ENCODE measurements around the gene MC3R. TPM values are rescaled to one million over a fixed set of nuclear protein-coding genes. Genes with fewer than 3 reads are reported as not detected.

MC3R gene
- total and polyA plus RNA-seq, 9 donors: not detected

DNA sequence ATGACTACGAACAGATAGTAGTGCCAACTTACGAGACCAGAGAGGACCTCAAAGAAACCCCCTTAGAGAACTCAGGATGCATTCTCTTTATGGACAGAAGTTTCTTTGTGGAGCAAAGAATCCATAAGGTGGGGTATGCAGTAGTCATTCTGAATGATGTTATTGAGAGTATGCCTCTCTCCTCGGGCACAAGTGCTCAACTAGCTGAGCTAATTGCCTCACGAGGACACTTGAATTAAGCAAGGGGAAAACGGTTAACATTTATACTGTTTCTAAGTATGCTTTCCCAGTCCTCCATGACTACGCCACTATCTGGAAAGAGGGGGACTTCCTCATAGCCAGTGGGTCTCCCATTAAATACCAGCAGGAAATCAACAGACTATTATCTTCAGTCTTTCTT is 25.6 kb downstream of the MC3R start:
- H3K9me3 ChIP-seq: no peaks in the 10 kb centered on the region
- TF ChIP-seq, protein P1, sequence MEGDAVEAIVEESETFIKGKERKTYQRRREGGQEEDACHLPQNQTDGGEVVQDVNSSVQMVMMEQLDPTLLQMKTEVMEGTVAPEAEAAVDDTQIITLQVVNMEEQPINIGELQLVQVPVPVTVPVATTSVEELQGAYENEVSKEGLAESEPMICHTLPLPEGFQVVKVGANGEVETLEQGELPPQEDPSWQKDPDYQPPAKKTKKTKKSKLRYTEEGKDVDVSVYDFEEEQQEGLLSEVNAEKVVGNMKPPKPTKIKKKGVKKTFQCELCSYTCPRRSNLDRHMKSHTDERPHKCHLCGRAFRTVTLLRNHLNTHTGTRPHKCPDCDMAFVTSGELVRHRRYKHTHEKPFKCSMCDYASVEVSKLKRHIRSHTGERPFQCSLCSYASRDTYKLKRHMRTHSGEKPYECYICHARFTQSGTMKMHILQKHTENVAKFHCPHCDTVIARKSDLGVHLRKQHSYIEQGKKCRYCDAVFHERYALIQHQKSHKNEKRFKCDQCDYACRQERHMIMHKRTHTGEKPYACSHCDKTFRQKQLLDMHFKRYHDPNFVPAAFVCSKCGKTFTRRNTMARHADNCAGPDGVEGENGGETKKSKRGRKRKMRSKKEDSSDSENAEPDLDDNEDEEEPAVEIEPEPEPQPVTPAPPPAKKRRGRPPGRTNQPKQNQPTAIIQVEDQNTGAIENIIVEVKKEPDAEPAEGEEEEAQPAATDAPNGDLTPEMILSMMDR (IDR thresholded peaks at IDR 0.05): no peak
- no peak for TF ChIP-seq EP300 (IDR thresholded peaks at IDR 0.05)
- TF ChIP-seq POLR2A (IDR thresholded peaks at IDR 0.05): no peak
- H3K4me3 ChIP-seq: no peak overlapping the region
- intact Hi-C loops (cut with DNase I): no loop called here
- H3K27ac ChIP-seq: no peak overlapping the region
- H3K4me1 ChIP-seq (ENCODE audit: insufficient read depth): no peaks in the 10 kb centered on the region
- H3K36me3 ChIP-seq: no peaks in the 10 kb centered on the region
- DNase-seq: no peak
- 76 to 85% (median 81%) methylated on average over 6 of the region's 6 CpGs for WGBS, 3 donors
- no peaks in the 10 kb centered on the region for H3K27me3 ChIP-seq

DNA sequence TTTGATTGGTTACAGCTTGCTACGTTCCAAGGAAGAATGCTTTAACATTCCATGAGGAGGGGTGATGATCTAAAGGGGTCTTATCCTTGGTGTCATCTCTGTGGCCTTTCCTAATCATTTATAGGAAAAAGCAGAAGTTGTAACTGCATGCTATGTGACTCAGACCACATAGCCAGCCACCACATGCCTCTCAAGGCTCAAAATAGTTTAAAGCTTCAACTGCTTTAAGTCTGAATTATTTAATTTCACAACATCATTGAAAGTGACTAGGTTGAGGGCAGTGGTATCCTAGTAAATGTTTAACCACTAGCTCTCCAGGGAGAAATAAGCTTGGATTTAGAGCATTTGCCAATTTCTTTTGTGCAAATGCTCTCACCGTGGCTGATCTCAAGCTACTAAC is 29.7 kb downstream of the MC3R start:
- Histone ChIP-seq H3K4me3 (no peak overlapping the region), H3K36me3 (no peaks in the 10 kb centered on the region), H3K27me3 (no peaks in the 10 kb centered on the region), H3K27ac (no peak overlapping the region), H3K4me1 (ENCODE audit: insufficient read depth) (no peaks in the 10 kb centered on the region), H3K9me3 (no peaks in the 10 kb centered on the region)
- WGBS, 3 donors: 70 to 78% (median 77%) methylated on average over 2 of the region's 2 CpGs
- intact Hi-C loops (cut with DNase I): no loop called here
- DNase-seq: no peak
- no peak for TF ChIP-seq EP300 (IDR thresholded peaks at IDR 0.05)
- TF ChIP-seq, protein P1 (IDR thresholded peaks at IDR 0.05): no peak

DNA sequence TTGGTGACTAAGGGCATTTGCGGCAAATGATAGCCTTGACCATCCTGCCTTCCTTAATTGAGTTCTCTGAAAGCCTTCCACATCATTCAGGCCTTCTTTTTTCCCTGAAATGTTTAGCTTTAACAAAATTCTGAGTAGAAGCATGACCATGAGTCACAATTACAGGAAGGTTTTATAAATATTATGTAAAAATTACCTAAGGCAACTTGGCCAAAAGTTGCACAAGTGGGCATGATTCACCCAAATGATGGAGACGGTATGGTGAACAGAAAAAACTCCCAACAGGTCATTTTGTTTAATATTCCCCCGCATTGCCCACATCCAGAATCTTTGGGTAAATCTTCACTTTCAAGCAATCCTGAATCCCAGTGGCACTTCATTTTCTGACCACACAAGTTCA is 37.0 kb downstream of the MC3R start:
- TF ChIP-seq, protein P1 (IDR thresholded peaks at IDR 0.05): no peak
- no peak for TF ChIP-seq POLR2A (IDR thresholded peaks at IDR 0.05)
- TF ChIP-seq EP300 (IDR thresholded peaks at IDR 0.05): no peak
- H3K27me3 ChIP-seq: no peaks in the 10 kb centered on the region
- H3K4me1 ChIP-seq (ENCODE audit: insufficient read depth): no peaks in the 10 kb centered on the region
- 73 to 76% (median 76%) methylated on average over 3 of the region's 3 CpGs for WGBS, 3 donors
- intact Hi-C loops (cut with DNase I): no loop called here
- no peaks in the 10 kb centered on the region for H3K36me3 ChIP-seq
- no peak overlapping the region for H3K4me3 ChIP-seq
- H3K27ac ChIP-seq: no peak overlapping the region
- H3K9me3 ChIP-seq: no peaks in the 10 kb centered on the region
- no peak for DNase-seq

DNA sequence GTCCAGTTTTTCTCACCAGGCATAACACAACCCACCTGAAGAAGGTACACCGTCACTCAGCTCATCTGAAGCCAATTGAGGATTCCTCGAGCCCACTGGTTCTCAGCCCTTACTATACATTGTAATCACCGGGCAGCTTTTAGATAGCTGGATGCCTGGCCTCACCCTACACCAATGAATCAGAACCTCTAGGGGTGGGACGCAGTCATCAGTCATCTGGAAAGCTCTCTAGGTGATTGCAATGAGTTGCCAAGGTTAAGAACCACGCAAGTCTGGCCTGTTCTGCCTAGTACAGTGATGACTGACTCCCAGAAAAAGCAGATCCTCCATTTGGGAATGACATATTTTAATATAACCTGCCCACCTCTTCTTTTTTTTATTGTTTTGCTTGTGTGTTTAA is 41.1 kb downstream of the MC3R start:
- H3K4me1 ChIP-seq (ENCODE audit: insufficient read depth): no peaks in the 10 kb centered on the region
- no peak overlapping the region for H3K4me3 ChIP-seq
- H3K9me3 ChIP-seq: no peaks in the 10 kb centered on the region
- H3K36me3 ChIP-seq: no peaks in the 10 kb centered on the region
- intact Hi-C loops (cut with DNase I): no loop called here
- H3K27ac ChIP-seq: no peak overlapping the region
- TF ChIP-seq POLR2A (IDR thresholded peaks at IDR 0.05): no peak
- TF ChIP-seq, protein P1 (IDR thresholded peaks at IDR 0.05): no peak
- no peak for TF ChIP-seq EP300 (IDR thresholded peaks at IDR 0.05)
- WGBS, 3 donors: 75 to 79% (median 78%) methylated on average over 5 of the region's 5 CpGs
- no peak for DNase-seq
- H3K27me3 ChIP-seq: no peaks in the 10 kb centered on the region

DNA sequence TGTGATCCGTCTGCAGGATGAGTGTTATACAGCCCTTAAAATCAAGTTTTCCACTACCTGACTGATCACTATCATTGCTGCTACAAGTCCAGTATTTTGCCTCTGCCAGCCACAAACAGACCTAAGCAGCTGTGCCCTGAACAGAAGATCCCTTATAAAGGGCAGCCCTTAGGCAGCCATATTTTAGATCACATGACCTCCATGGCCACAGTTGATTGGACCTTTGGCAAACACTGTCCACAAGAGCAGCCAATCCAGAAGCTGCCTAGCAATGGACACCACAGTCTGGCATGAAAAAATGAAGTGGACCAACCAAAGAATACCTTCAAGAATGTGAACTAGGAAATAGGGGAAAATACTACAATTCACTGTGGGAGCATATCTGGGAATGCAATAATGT is 50.8 kb downstream of the MC3R start:
- H3K9me3 ChIP-seq: no peaks in the 10 kb centered on the region
- H3K4me3 ChIP-seq: no peak overlapping the region
- 75 to 86% (median 84%) methylated on average over 1 of the region's 1 CpG for WGBS, 3 donors
- DNase-seq: no peak
- H3K4me1 ChIP-seq (ENCODE audit: insufficient read depth): no peaks in the 10 kb centered on the region
- TF ChIP-seq, protein P1 (IDR thresholded peaks at IDR 0.05): no peak
- TF ChIP-seq POLR2A (IDR thresholded peaks at IDR 0.05) (no peak), EP300 (IDR thresholded peaks at IDR 0.05) (no peak)
- H3K27ac ChIP-seq: no peak overlapping the region
- no peaks in the 10 kb centered on the region for H3K27me3 ChIP-seq
- intact Hi-C loops (cut with DNase I): no loop called here
- no peaks in the 10 kb centered on the region for H3K36me3 ChIP-seq

Data from ovary (tissue), 9 donors.